Pancreas (tissue), 10 donors: ENCODE data around the gene DCTPP1. TPM values are rescaled to one million over a fixed set of nuclear protein-coding genes. Genes with fewer than 3 reads are reported as not detected.
A peak's percentile ranks its signal among the peaks of the same experiment; 100 is the strongest.

Source experiments
- ATAC-seq, 4 donors: fragments of 200-7000 bp; cut with Tn5 transposase; one replicate each; pipeline versions ENCODE4 v1.8.0 to v1.9.1; 2020; ENCODE audit warnings: mild to moderate bottlenecking in 4 of 4, moderate library complexity in 4 of 4
- DNase-seq, 6 donors: peaks; one replicate each; pipeline ENCODE4 v3.0.0-alpha.2; 2020
- FAIRE-seq: peaks from 2 replicates; lab custom pipeline; 2012; peaks lifted over from hg19 to GRCh38; lab: Jason Lieb, UNC
- H3K27ac ChIP-seq, 4 donors: fragments of 200-600 bp; sonication (generic); 1 replicate in 3 of 4; 2 replicates in 1 of 4; pipeline versions ENCODE4 v1.5.0 to v1.8.0; 2020
- H3K27me3 ChIP-seq, 4 donors: fragments of 200-600 bp; one replicate each; pipeline ENCODE4 v1.8.0; 2021
- H3K36me3 ChIP-seq, 3 donors: fragments of 200-600 bp; sonication (generic) in 1 of 3; one replicate each; pipeline versions ENCODE4 v1.5.0 to v1.8.0; 2020 to 2021
- H3K4me1 ChIP-seq, 3 donors: fragments of 200-600 bp; one replicate each; pipeline ENCODE4 v1.8.0; 2021
- H3K4me3 ChIP-seq, 4 donors: fragments of 200-600 bp; sonication (generic) in 2 of 4; one replicate each; pipeline versions ENCODE4 v1.5.0 to v1.8.0; 2020 to 2021
- H3K9me3 ChIP-seq, 4 donors: fragments of 200-600 bp; one replicate each; pipeline ENCODE4 v1.8.0; 2021
- CTCF ChIP-seq, 4 donors: fragments of 200-600 bp; sonication (generic) in 3 of 4; IDR thresholded peaks; one replicate each; pipeline versions ENCODE4 v1.5.0 to v1.8.0; 2021; ENCODE audit warnings: antibody characterized with exemption in 4 of 4
- WGBS, 2 donors: extraction: QIAGEN DNeasy Blood & Tissue Kit; methylation state at CpG; one replicate each; pipeline ENCODE4 v1.1.7; 2013; 5-methylcytosine and 5-hydroxymethylcytosine counted together
- intact Hi-C, 3 donors: fragments of 100-400 bp; cut with DNase I; formaldehyde crosslinking; loops; one replicate each; pipeline versions ENCODE4 v1.11.1 to v1.14.2; 2022
- polyA plus RNA-seq, 2 donors: library from polyadenylated mRNA; stranded (reverse); fragments of 200-250 nt; gene quantifications; one replicate each; pipeline ENCODE4 v1.2.3, GENCODE V29; 2013
- total RNA-seq, 6 donors: library from RNA; stranded (reverse); fragmentation: NEBNext Ultra II Directional in 4 of 6; extraction: Animal tissue kit (Norgen Biotek cat#: 25700) in 4 of 6; gene quantifications; one replicate each; pipeline versions ENCODE4 v1.2.1 to v1.2.4, GENCODE V29; 2021 to 2023
- donor health status: healthy with polysubstance abuse.
- donor health status: DM: no; HTN: no; CAD: no; lungs with moderate emphysema.
- donor health status: DM: no; HTN: no; CAD: no.
- donor health status: control.
- donor health status: control.
- donor health status: Bipolar disorder and iron deficiency.
- donor health status: DM: yes; HTN: yes; CAD: no.
- donor health status: DM: no; HTN: no; CAD: no.
- donor health status: DM: no; HTN: no; CAD: no.
- donor health status: DM: yes; HTN: yes; CAD: no.

Gene DCTPP1
- total and polyA plus RNA-seq, 8 donors: 12.2 to 20.7 (median 16.3) TPM

- 18 to 23% methylated on average over 34 to 35 of the region's 35 CpGs for WGBS, 2 donors
- peak in 1 of 6 donors; percentile 54 for DNase-seq
- no peak for TF ChIP-seq CTCF (IDR thresholded peaks at IDR 0.05)
- no peaks in the 10 kb centered on the region for H3K36me3 ChIP-seq
- peak overlapping the region in 1 of 4 donors; percentile 20 for H3K4me3 ChIP-seq
- H3K4me1 ChIP-seq: no peaks in the 10 kb centered on the region
- intact Hi-C loops: no loop called here
- H3K27me3 ChIP-seq: peaks cover 0 to 6% (median 0%) of the 10 kb centered on the region in 4 donors
- no peaks in the 10 kb centered on the region for H3K9me3 ChIP-seq
- FAIRE-seq: no peak
- H3K27ac ChIP-seq: no peak overlapping the region
- ATAC-seq: no peak
Observed at GRCh38 chr16:30474074-30474452, 44.2 kb upstream of the DCTPP1 start.

DNA sequence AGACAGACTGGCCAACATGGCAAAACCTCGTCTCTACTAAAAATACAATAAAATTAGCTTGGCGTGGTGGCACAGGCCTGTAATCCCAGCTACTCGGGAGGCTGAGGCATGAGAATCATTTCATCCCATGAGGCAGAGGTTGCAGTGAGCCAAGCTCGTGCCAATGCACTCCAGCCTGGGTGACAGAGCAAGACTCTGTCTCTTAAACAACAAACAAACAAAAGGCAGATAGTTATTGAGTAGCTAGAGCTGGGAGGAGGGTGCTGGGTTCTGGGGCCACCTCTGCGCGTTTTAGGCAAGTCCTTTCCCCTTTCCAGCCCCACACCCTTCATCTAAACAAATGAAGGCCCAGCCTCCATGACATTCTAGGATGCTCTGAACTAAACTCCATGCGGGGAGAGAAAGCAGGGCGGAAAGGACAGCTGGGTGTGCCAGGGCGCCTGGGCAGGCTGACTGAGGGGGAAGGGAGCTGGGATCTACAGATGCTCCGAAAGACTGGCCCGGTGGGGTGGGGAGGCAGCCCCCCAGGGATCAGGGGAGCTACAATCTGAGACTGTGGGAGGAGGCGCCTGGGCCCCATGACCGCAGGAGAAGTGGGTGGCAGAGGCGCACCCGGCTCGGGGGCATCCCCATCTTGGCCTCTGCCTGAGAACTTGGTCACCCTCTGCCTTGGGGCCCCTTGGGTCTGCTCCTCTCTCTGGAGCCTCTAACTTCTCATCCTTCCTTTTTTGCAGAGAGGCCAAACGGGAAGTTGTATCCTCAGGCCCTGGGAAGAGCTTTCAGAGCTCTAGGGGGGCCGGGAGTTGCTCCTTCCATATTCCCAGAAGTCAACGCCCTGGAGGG lies 43.6 kb upstream of the DCTPP1 start:
- Histone ChIP-seq H3K27ac (no peak overlapping the region), H3K4me3 (peak overlapping the region in 1 of 4 donors; percentile 20), H3K4me1 (no peaks in the 10 kb centered on the region), H3K36me3 (no peaks in the 10 kb centered on the region), H3K9me3 (no peaks in the 10 kb centered on the region), H3K27me3 (peaks cover 0 to 6% (median 0%) of the 10 kb centered on the region in 4 donors)
- ATAC-seq (peak in 1 of 4 donors; percentile 70), DNase-seq (no peak), FAIRE-seq (no peak)
- WGBS, 2 donors: 57 to 72% methylated on average over 19 of the region's 19 CpGs
- TF ChIP-seq CTCF (IDR thresholded peaks at IDR 0.05): no peak
- intact Hi-C loops: no loop called here

- ATAC-seq: peak in 3 of 4 donors; percentile 51 to 78 (median 76)
- H3K27me3 ChIP-seq: peaks cover 0 to 6% (median 0%) of the 10 kb centered on the region in 4 donors
- no peaks in the 10 kb centered on the region for H3K4me1 ChIP-seq
- WGBS, 2 donors: 57 to 61% methylated on average over 8 of the region's 8 CpGs
- H3K9me3 ChIP-seq: no peaks in the 10 kb centered on the region
- peak within 1 kb of the TSS in 1 of 4 donors; percentile 20 for H3K4me3 ChIP-seq
- TF ChIP-seq CTCF (IDR thresholded peaks at IDR 0.05): no peak
- peak in 1 of 6 donors; percentile 42 for DNase-seq
- intact Hi-C loops: no loop called here
- no peak within 1 kb of the TSS for H3K27ac ChIP-seq
- no peaks in the 10 kb centered on the region for H3K36me3 ChIP-seq
- no peak for FAIRE-seq
Observed at GRCh38 chr16:30472328-30472942, 42.6 kb upstream of the DCTPP1 start, which contains the start of gene ITGAL. Gene ITGAL, plus strand, starts transcription at chr16:30472742. Its CDS starts 96 bp downstream, at chr16:30472838.

- H3K4me3 ChIP-seq: no peak overlapping the region
- intact Hi-C loops: no loop called here
- no peak for DNase-seq
- ATAC-seq: no peak
- TF ChIP-seq CTCF (IDR thresholded peaks at IDR 0.05): no peak
- no peaks in the 10 kb centered on the region for H3K9me3 ChIP-seq
- no peaks in the 10 kb centered on the region for H3K36me3 ChIP-seq
- no peak overlapping the region for H3K27ac ChIP-seq
- WGBS, 2 donors: 74 to 80% methylated on average over 8 of the region's 8 CpGs
- no peak for FAIRE-seq
- peaks cover 0 to 6% (median 0%) of the 10 kb centered on the region in 4 donors for H3K27me3 ChIP-seq
- no peaks in the 10 kb centered on the region for H3K4me1 ChIP-seq
Observed at GRCh38 chr16:30470632-30470995, 40.8 kb upstream of the DCTPP1 start.
